Breast epithelium (tissue), 3 donors: ENCODE data around the gene KREMEN1.

ENCODE experiments used
- CTCF ChIP-seq, 3 donors: fragments of 450-650 bp; IDR thresholded peaks; one replicate each; pipeline ENCODE4 v1.5.1; 2016 to 2017; ENCODE audit warnings: antibody characterized with exemption in 3 of 3, mild to moderate bottlenecking in 3 of 3, moderate library complexity in 3 of 3
- POLR2A ChIP-seq: fragments of 450-650 bp; IDR thresholded peaks from one replicate; pipeline ENCODE4 v1.6.1; 2016; ENCODE audit warnings: antibody characterized with exemption, mild to moderate bottlenecking, moderate library complexity
- POLR2AphosphoS5 ChIP-seq, 3 donors: sonication (generic); formaldehyde crosslinking; IDR thresholded peaks; one replicate each; pipeline ENCODE4 v1.6.1; 2017; ENCODE audit warnings: antibody characterized with exemption in 3 of 3

DNA sequence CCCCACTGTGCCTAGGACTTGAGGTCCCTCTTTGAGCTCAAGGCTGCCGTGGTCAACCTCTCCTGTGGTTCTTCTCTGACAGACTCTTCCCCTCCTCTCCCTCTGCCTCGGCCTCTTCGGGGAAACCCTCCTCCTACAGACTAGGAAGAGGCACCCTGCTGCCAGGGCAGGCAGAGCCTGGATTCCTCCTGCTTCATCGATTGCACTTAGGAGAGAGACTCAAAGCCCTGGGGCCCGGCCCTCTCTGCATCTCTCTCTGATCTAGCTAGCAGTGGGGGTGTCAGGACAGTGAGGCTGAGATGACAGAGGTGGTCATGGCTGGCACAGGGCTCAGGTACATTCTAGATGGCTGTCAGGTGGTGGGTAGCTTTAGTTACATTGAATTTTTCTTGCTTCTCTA, 69.3 kb downstream of the KREMEN1 start:
- no peak for TF ChIP-seq CTCF (IDR thresholded peaks at IDR 0.05)
- no peak for TF ChIP-seq POLR2AphosphoS5 (IDR thresholded peaks at IDR 0.05)
- TF ChIP-seq POLR2A = no peak
